CD4-positive, alpha-beta memory T cell (primary cell): ENCODE measurements around the gene MMP11. TPM values are rescaled to one million over a fixed set of nuclear protein-coding genes. Genes with fewer than 3 reads are reported as not detected.

Source experiments
- CTCF ChIA-PET: fragments of 350-600 bp; sonication (Branson Sonifier 250); formaldehyde crosslinking; loops from one replicate; lab custom pipeline; 2021; ENCODE audit warnings: inconsistent platforms; ENCODE audit not compliant: partially characterized antibody; lab: Charles Lee
- POLR2A ChIA-PET: fragments of 350-600 bp; sonication (Branson Sonifier 250); formaldehyde crosslinking; loops from one replicate; lab custom pipeline; 2021; ENCODE audit not compliant: partially characterized antibody; lab: Charles Lee
- DNase-seq, 5 donors: peaks; one replicate each; pipeline versions ENCODE4 v3.0.0 to v3.0.0-alpha.2; 2020 to 2022; ENCODE audit warnings: mixed read lengths in 1 of 5
- H3K27ac ChIP-seq: one replicate; pipeline ENCODE4 v1.7.0; 2013; ENCODE audit warnings: low read depth, low read length
- H3K27me3 ChIP-seq: 2 replicates; pipeline ENCODE4 v1.7.0; 2013; ENCODE audit warnings: mild to moderate bottlenecking, low read length, moderate library complexity; ENCODE audit not compliant: insufficient read depth
- H3K36me3 ChIP-seq: 2 replicates; pipeline ENCODE4 v1.7.0; 2013; ENCODE audit warnings: mild to moderate bottlenecking, low read length, moderate library complexity; ENCODE audit not compliant: insufficient read depth
- H3K4me1 ChIP-seq: 2 replicates; pipeline ENCODE4 v1.7.0; 2013; ENCODE audit warnings: mild to moderate bottlenecking, low read length, moderate library complexity; ENCODE audit not compliant: insufficient read depth
- H3K4me3 ChIP-seq, 2 donors: one replicate each; pipeline ENCODE4 v1.7.0; 2013; ENCODE audit warnings: low read length in 2 of 2, mild to moderate bottlenecking in 1 of 2
- H3K9me3 ChIP-seq, 2 donors: one replicate each; pipeline ENCODE4 v1.7.0; 2013; ENCODE audit warnings: low read length in 2 of 2, control low read depth in 1 of 2; ENCODE audit not compliant: control insufficient read depth in 1 of 2
- H3K27ac Mint-ChIP-seq, 7 donors: one replicate each; pipeline ENCODE4 v1.8.0; 2020 to 2021; ENCODE audit warnings: mixed read lengths in 7 of 7, mild to moderate bottlenecking in 6 of 7, inconsistent platforms in 3 of 7, moderate library complexity in 3 of 7
- H3K27me3 Mint-ChIP-seq, 2 donors: one replicate each; pipeline ENCODE4 v1.8.0; 2020 to 2021; ENCODE audit warnings: mixed read lengths in 2 of 2
- H3K36me3 Mint-ChIP-seq, 2 donors: one replicate each; pipeline ENCODE4 v1.8.0; 2020 to 2021; ENCODE audit warnings: mixed read lengths in 2 of 2, inconsistent platforms in 1 of 2, mild to moderate bottlenecking in 1 of 2
- H3K4me1 Mint-ChIP-seq, 4 donors: one replicate each; pipeline ENCODE4 v1.8.0; 2020 to 2021; ENCODE audit warnings: mixed read lengths in 4 of 4, mild to moderate bottlenecking in 1 of 4
- H3K4me3 Mint-ChIP-seq, 8 donors: one replicate each; pipeline ENCODE4 v1.8.0; 2020 to 2021; ENCODE audit warnings: mixed read lengths in 8 of 8, mild to moderate bottlenecking in 7 of 8, moderate library complexity in 6 of 8, inconsistent platforms in 3 of 8
- H3K9me3 Mint-ChIP-seq, 8 donors: one replicate each; pipeline ENCODE4 v1.8.0; 2020 to 2021; ENCODE audit warnings: mixed read lengths in 8 of 8, mild to moderate bottlenecking in 5 of 8, inconsistent platforms in 3 of 8, moderate library complexity in 1 of 8
- intact Hi-C: fragments of 100-400 bp; cut with micrococcal nuclease; formaldehyde crosslinking; loops from one replicate; pipeline ENCODE4 v1.15.1; 2023
- polyA plus RNA-seq, 2 donors: library from polyadenylated mRNA; unstranded; fragments of 300-500 nt; fragmentation: Illumina TruSeq; gene quantifications; one replicate each; pipeline ENCODE4 v1.2.3, GENCODE V29; 2021
- total RNA-seq, 2 experiments: library from RNA; stranded (reverse); gene quantifications; one replicate each; pipeline ENCODE4 v1.2.3, GENCODE V29; 2021

Gene MMP11
- total and polyA plus RNA-seq, 4 experiments from 2014 or later: 0.79 to 1.6 (median 1.1) TPM

GRCh38 chr22:23784215-23784732, 11.6 kb downstream of the MMP11 start:
- Histone ChIP-seq H3K27ac (no peak overlapping the region), H3K27me3 (no peaks in the 10 kb centered on the region), H3K4me1 (peaks cover 25% of the 10 kb centered on the region), H3K4me3 (no peak overlapping the region), H3K9me3 (no peaks in the 10 kb centered on the region), H3K36me3 (no peaks in the 10 kb centered on the region)
- Mint-ChIP-seq H3K4me3 (peak overlapping the region in 3 of 8 donors; percentile 24 to 49 (median 48)), H3K27me3 (no peaks in the 10 kb centered on the region), H3K36me3 (peaks cover 0 to 5% of the 10 kb centered on the region in 2 donors), H3K9me3 (no peaks in the 10 kb centered on the region), H3K4me1 (peaks cover 9 to 35% (median 23%) of the 10 kb centered on the region in 4 donors), H3K27ac (peak overlapping the region in 4 of 7 donors; percentile 23 to 79 (median 54))
- ChIA-PET CTCF (no interaction called here), POLR2A (no interaction called here)
- peak in 1 of 5 donors; percentile 14 for DNase-seq
- intact Hi-C loops: no loop called here

- peak overlapping the region; percentile 98 for H3K27ac ChIP-seq
- H3K36me3 ChIP-seq: no peaks in the 10 kb centered on the region
- no peak for DNase-seq
- H3K4me3 Mint-ChIP-seq: peak overlapping the region; percentile 82 to 96 (median 88)
- peaks cover 0 to 9% of the 10 kb centered on the region in 2 donors for H3K36me3 Mint-ChIP-seq
- no peaks in the 10 kb centered on the region for H3K27me3 ChIP-seq
- no peaks in the 10 kb centered on the region for H3K27me3 Mint-ChIP-seq
- peaks cover 34% of the 10 kb centered on the region for H3K4me1 ChIP-seq
- peak overlapping the region; percentile 92 to 97 (median 93) for H3K27ac Mint-ChIP-seq
- ChIA-PET CTCF (interaction anchor here (0.7 to 2.1 kb wide), 4 partner anchors 15 to 108 kb away, joined by 3 to 6 read pairs (median 4); partner anchors contain the start of genes MIF and SLC2A11), POLR2A (interaction anchor here (0.9 to 2.4 kb wide), 10 partner anchors 12 to 769 kb away, joined by 3 to 15 read pairs (median 4); partner anchors contain the start of genes GUCD1, MIF, SLC2A11 and ZNF70)
- intact Hi-C loops: loop anchor here (5.0 kb wide), 1 partner anchor 69 kb away; no protein-coding TSS in a partner anchor
- H3K9me3 ChIP-seq: no peaks in the 10 kb centered on the region
- H3K4me1 Mint-ChIP-seq: peaks cover 16 to 40% (median 30%) of the 10 kb centered on the region in 4 donors
- H3K9me3 Mint-ChIP-seq: no peaks in the 10 kb centered on the region
- peak overlapping the region in 1 of 2 donors; percentile 55 for H3K4me3 ChIP-seq
Observed at GRCh38 chr22:23786261-23786710, 13.6 kb downstream of the MMP11 start.

DNA sequence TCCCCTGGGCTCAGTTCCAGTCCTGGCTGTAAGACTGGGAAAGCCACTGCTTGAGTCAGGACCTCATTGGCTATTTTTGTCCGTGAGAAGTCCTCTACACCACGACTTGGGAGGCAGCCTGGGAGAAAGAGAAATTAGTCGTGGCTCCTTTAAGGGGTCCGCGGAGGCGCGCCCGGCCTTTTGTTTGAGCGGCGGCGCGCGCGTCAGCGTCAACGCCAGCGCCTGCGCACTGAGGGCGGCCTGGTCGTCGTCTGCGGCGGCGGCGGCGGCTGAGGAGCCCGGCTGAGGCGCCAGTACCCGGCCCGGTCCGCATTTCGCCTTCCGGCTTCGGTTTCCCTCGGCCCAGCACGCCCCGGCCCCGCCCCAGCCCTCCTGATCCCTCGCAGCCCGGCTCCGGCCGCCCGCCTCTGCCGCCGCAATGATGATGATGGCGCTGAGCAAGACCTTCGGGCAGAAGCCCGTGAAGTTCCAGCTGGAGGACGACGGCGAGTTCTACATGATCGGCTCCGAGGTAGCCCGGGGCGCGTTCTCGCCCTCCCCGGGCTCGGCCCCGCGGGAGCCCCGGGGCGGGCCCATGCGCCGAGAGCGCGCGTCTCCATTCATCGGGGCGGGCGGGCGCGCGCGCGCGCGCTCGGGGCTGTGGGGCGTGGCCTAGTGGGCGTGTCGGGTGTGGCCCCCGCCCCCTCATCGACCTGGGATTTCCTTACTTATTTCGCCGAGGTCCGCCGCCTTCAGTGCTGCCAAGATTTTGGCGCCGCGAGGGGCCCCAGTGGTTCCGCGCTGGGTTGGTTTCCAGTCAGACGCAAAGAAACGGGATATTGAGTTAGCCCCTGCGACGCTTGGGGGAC, 14.3 kb downstream of the MMP11 start, which contains the start of gene SMARCB1:
Gene SMARCB1 (plus strand): TSS at position 215 of the 848 bp plus-strand sequence. CDS start 204 bp downstream, at position 419.
- H3K9me3 Mint-ChIP-seq: no peaks in the 10 kb centered on the region
- CTCF ChIA-PET: interaction anchor here (0.7 to 2.1 kb wide), 3 partner anchors 16 to 70 kb away, joined by 3 to 6 read pairs (median 5); partner anchors contain the start of gene SLC2A11
- Histone ChIP-seq H3K9me3 (no peaks in the 10 kb centered on the region), H3K27me3 (no peaks in the 10 kb centered on the region), H3K27ac (peak within 1 kb of the TSS; percentile 98), H3K36me3 (no peaks in the 10 kb centered on the region), H3K4me1 (peaks cover 34% of the 10 kb centered on the region), H3K4me3 (peak within 1 kb of the TSS; percentile 55)
- peak within 1 kb of the TSS; percentile 89 to 96 (median 91) for H3K4me3 Mint-ChIP-seq
- H3K27me3 Mint-ChIP-seq: no peaks in the 10 kb centered on the region
- intact Hi-C loops: loop anchor here (1.0 to 5.0 kb wide), 5 partner anchors 15 to 127 kb away; partner anchors contain the start of genes DERL3, MMP11 and ZNF70
- DNase-seq: peak; percentile 86 to 89 (median 86)
- H3K36me3 Mint-ChIP-seq: peaks cover 0 to 15% of the 10 kb centered on the region in 2 donors
- POLR2A ChIA-PET: interaction anchor here (0.9 to 2.4 kb wide), 13 partner anchors 13 to 768 kb away, joined by 3 to 15 read pairs (median 4); partner anchors contain the start of genes CABIN1, GUCD1, MIF and SLC2A11
- peak within 1 kb of the TSS; percentile 93 to 97 (median 95) for H3K27ac Mint-ChIP-seq
- peaks cover 16 to 45% (median 32%) of the 10 kb centered on the region in 4 donors for H3K4me1 Mint-ChIP-seq

DNA sequence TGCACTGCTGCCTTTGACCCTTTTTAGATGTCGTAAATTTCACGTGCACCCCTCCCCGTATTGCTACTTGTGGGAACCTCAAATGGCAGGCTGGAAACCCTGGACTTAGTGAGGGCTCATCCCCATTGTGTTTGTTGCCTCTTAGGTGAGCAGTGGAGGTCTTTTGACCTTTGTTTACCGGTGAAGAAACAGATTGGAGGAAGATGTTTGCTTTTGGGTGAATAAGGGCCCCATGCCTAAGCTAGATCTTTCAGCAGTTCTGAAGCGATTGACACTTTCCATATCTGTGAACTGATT, 14.9 kb downstream of the MMP11 start:
- intact Hi-C loops: loop anchor here (1.0 to 5.0 kb wide), 5 partner anchors 15 to 127 kb away; partner anchors contain the start of genes DERL3, MMP11 and ZNF70
- CTCF ChIA-PET: interaction anchor here (1.4 to 2.1 kb wide), 2 partner anchors 16 to 59 kb away, joined by 3 to 6 read pairs; no protein-coding TSS in a partner anchor
- Mint-ChIP-seq H3K27me3 (no peaks in the 10 kb centered on the region), H3K9me3 (no peaks in the 10 kb centered on the region), H3K4me3 (peak overlapping the region; percentile 89 to 96 (median 91)), H3K4me1 (peaks cover 18 to 50% (median 36%) of the 10 kb centered on the region in 4 donors), H3K27ac (peak overlapping the region; percentile 90 to 95 (median 93)), H3K36me3 (peaks cover 5 to 21% of the 10 kb centered on the region in 2 donors)
- no peak for DNase-seq
- Histone ChIP-seq H3K4me1 (peaks cover 34% of the 10 kb centered on the region), H3K4me3 (peak overlapping the region; percentile 55), H3K36me3 (peaks cover 5% of the 10 kb centered on the region), H3K27me3 (no peaks in the 10 kb centered on the region), H3K9me3 (no peaks in the 10 kb centered on the region), H3K27ac (peak overlapping the region; percentile 98)
- POLR2A ChIA-PET: interaction anchor here (1.0 to 2.4 kb wide), 9 partner anchors 13 to 369 kb away, joined by 3 to 15 read pairs (median 4); partner anchors contain the start of genes CABIN1 and ZNF70

DNA sequence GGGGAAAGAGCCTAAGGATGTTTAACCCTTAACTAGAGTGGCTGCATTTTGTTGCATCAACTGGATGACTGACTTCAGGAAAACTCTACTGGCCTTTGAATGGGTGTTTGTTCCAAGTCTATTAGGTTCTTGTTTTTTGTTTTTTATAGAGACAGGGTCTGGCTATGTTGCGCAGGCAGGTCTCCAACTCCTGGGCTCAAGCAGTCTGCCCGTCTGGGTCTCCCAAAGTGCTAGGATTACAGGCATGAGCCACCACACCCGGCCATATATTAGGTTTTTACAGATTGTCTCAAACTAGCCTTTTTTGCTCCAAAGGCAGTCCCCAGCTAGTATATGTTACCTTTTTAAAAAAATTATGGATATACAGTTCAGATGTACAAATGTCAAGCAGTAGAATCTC, 15.3 kb downstream of the MMP11 start:
- Mint-ChIP-seq H3K27ac (peak overlapping the region; percentile 90 to 95 (median 93)), H3K36me3 (peaks cover 8 to 24% of the 10 kb centered on the region in 2 donors), H3K4me3 (peak overlapping the region; percentile 89 to 96 (median 91)), H3K9me3 (no peaks in the 10 kb centered on the region), H3K27me3 (no peaks in the 10 kb centered on the region), H3K4me1 (peaks cover 20 to 53% (median 37%) of the 10 kb centered on the region in 4 donors)
- Histone ChIP-seq H3K36me3 (peaks cover 6% of the 10 kb centered on the region), H3K27ac (peak overlapping the region; percentile 98), H3K4me3 (peak overlapping the region; percentile 55), H3K27me3 (no peaks in the 10 kb centered on the region), H3K4me1 (peaks cover 34% of the 10 kb centered on the region), H3K9me3 (no peaks in the 10 kb centered on the region)
- CTCF ChIA-PET: interaction anchor here (0.5 to 2.1 kb wide), 2 partner anchors 17 to 598 kb away, joined by 3 to 6 read pairs; no protein-coding TSS in a partner anchor
- intact Hi-C loops: loop anchor here (1.0 to 5.0 kb wide), 5 partner anchors 16 to 126 kb away; partner anchors contain the start of genes DERL3, MMP11 and ZNF70
- DNase-seq: no peak
- POLR2A ChIA-PET: interaction anchor here (1.1 to 2.4 kb wide), 4 partner anchors 17 to 369 kb away, joined by 3 to 15 read pairs (median 8); partner anchors contain the start of gene ZNF70

DNA sequence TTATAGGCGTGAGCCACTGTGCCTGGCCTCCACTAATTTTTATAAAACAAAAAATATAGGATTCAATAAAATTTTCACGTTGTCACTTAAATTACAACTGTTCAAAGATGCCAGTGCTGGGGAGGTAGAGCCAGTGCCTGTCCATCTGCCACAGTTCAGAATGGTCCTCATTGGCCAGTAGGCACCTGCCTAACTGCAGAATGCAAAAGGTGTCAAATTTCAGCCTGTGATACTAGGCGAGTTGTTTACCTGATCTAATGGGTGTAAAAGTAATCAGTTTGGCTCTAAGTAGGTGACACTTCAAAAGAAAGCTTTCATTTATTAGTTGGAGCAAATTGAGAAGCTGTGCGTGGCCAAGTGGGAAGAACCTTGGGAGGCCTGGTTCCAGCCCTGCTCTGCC, 16.5 kb downstream of the MMP11 start:
- Mint-ChIP-seq H3K36me3 (peaks cover 14 to 30% of the 10 kb centered on the region in 2 donors), H3K4me3 (peak overlapping the region in 3 of 8 donors; percentile 28 to 57 (median 40)), H3K4me1 (peaks cover 21 to 53% (median 38%) of the 10 kb centered on the region in 4 donors), H3K27ac (peak overlapping the region in 1 of 7 donors; percentile 93), H3K27me3 (no peaks in the 10 kb centered on the region), H3K9me3 (no peaks in the 10 kb centered on the region)
- Histone ChIP-seq H3K27me3 (no peaks in the 10 kb centered on the region), H3K9me3 (no peaks in the 10 kb centered on the region), H3K4me1 (peaks cover 34% of the 10 kb centered on the region), H3K36me3 (peaks cover 15% of the 10 kb centered on the region), H3K4me3 (no peak overlapping the region), H3K27ac (no peak overlapping the region)
- DNase-seq: no peak
- POLR2A ChIA-PET: interaction anchor here (0.9 kb wide), 2 partner anchors 11 to 13 kb away, joined by 3 read pairs; no protein-coding TSS in a partner anchor
- CTCF ChIA-PET: interaction anchor here (1.0 to 1.7 kb wide), 2 partner anchors 11 to 18 kb away, joined by 3 to 5 read pairs; no protein-coding TSS in a partner anchor
- intact Hi-C loops: loop anchor here (5.0 kb wide), 1 partner anchor 72 kb away; no protein-coding TSS in a partner anchor
